ENCODE results near the gene PILRA. TPM values are rescaled to one million over a fixed set of nuclear protein-coding genes. Genes with fewer than 3 reads are reported as not detected.
"Not testable (repeated sequence)": the region's sequence is repeated elsewhere in the genome, so short reads cannot be mapped to it uniquely, and the experiment has no call there.

Gene PILRA
- total RNA-seq, 1 donor = 0.43 TPM

- TF ChIP-seq CTCF (IDR thresholded peaks at IDR 0.05; ENCODE audit: insufficient read depth, low read depth, low read length) = peak; percentile 44
- H3K4me3 ChIP-seq (ENCODE audit: low read depth, low read length) = not testable (repeated sequence)
- DNase-seq (ENCODE audit: low read depth) = peak; percentile 61
Observed at GRCh38 chr7:100345288-100345672, 28.0 kb upstream of the PILRA start.

- DNase-seq (ENCODE audit: low read depth) = no peak
- TF ChIP-seq CTCF (IDR thresholded peaks at IDR 0.05; ENCODE audit: insufficient read depth, low read depth, low read length) = no peak
- no peak overlapping the region for H3K4me3 ChIP-seq (ENCODE audit: low read depth, low read length)
Observed at GRCh38 chr7:100346921-100347320, 26.4 kb upstream of the PILRA start.

GRCh38 chr7:100348805-100349204 lies 24.5 kb upstream of the PILRA start:
- TF ChIP-seq CTCF (IDR thresholded peaks at IDR 0.05; ENCODE audit: insufficient read depth, low read depth, low read length) = no peak
- H3K4me3 ChIP-seq (ENCODE audit: low read depth, low read length) = no peak overlapping the region

GRCh38 chr7:100349757-100350156 lies 23.5 kb upstream of the PILRA start:
- no peak for TF ChIP-seq CTCF (IDR thresholded peaks at IDR 0.05; ENCODE audit: insufficient read depth, low read depth, low read length)
- DNase-seq (ENCODE audit: low read depth) = no peak
- no peak overlapping the region for H3K4me3 ChIP-seq (ENCODE audit: low read depth, low read length)

More at GRCh38 chr7:100348805-100349204, 24.5 kb upstream of the PILRA start:
- DNase-seq (ENCODE audit: low read depth) = no peak

GRCh38 chr7:100351657-100352058 lies 21.6 kb upstream of the PILRA start:
- TF ChIP-seq CTCF (IDR thresholded peaks at IDR 0.05; ENCODE audit: insufficient read depth, low read depth, low read length) = no peak
- no peak overlapping the region for H3K4me3 ChIP-seq (ENCODE audit: low read depth, low read length)
- DNase-seq (ENCODE audit: low read depth) = no peak

- DNase-seq (ENCODE audit: low read depth) = not testable (repeated sequence)
Observed at GRCh38 chr7:100352230-100352781, 21.0 kb upstream of the PILRA start.

GRCh38 chr7:100352984-100353684 lies 20.2 kb upstream of the PILRA start:
- no peak for DNase-seq (ENCODE audit: low read depth)
- no peak for TF ChIP-seq CTCF (IDR thresholded peaks at IDR 0.05; ENCODE audit: insufficient read depth, low read depth, low read length)
- H3K4me3 ChIP-seq (ENCODE audit: low read depth, low read length) = no peak overlapping the region

More at GRCh38 chr7:100352230-100352781, 21.0 kb upstream of the PILRA start:
- H3K4me3 ChIP-seq (ENCODE audit: low read depth, low read length) = not testable (repeated sequence)
